K562 (cell line): ENCODE measurements around the gene IPP. TPM values are rescaled to one million over a fixed set of nuclear protein-coding genes. Genes with fewer than 3 reads are reported as not detected.
A peak's percentile ranks its signal among the peaks of the same experiment; 100 is the strongest.

Experiments used
- BMI1 ChIP-seq: fragments of 150-350 bp; IDR thresholded peaks from 2 replicates; pipeline ENCODE4 v1.6.1; 2014; ENCODE audit warnings: low read length
- DLX4 ChIP-seq: fragments of 250-450 bp; sonication (Bioruptor Pico); IDR thresholded peaks from 2 replicates; pipeline ENCODE4 v1.6.1; 2021; ENCODE audit warnings: mild to moderate bottlenecking
- ETV5 ChIP-seq: sonication (generic); formaldehyde crosslinking; IDR thresholded peaks from 2 replicates; pipeline ENCODE4 v1.4.0; 2020; ENCODE audit warnings: low read depth, mild to moderate bottlenecking, missing genetic modification reagents
- EZH2 ChIP-seq: IDR thresholded peaks from 2 replicates; pipeline ENCODE4 v1.6.1; 2012; ENCODE audit warnings: low read depth, mild to moderate bottlenecking, inconsistent platforms, low read length, borderline replicate concordance
- FIP1L1 ChIP-seq: fragments of 200-400 bp; formaldehyde crosslinking; IDR thresholded peaks from 2 replicates; pipeline ENCODE4 v1.6.1; 2018; ENCODE audit warnings: mild to moderate bottlenecking, low read depth, low read length; ENCODE audit not compliant: poor library complexity, severe bottlenecking
- FOSL1 ChIP-seq: fragments of 200-800 bp; sonication (Bioruptor generic); conservative IDR thresholded peaks from 2 replicates; pipeline ENCODE4 v1.6.1; 2016; ENCODE audit warnings: missing genetic modification characterization, missing compliant biosample characterization
- HES1 ChIP-seq: fragments of 450-650 bp; IDR thresholded peaks from 2 replicates; pipeline ENCODE4 v1.6.1; 2016; ENCODE audit warnings: low read depth, mild to moderate bottlenecking, moderate library complexity
- MAX ChIP-seq: sonication (generic); formaldehyde crosslinking; IDR thresholded peaks from 2 replicates; pipeline ENCODE4 v1.9.0; 2022; ENCODE audit warnings: mild to moderate bottlenecking, missing genetic modification reagents
- MIER1 ChIP-seq: fragments of 450-650 bp; IDR thresholded peaks from 2 replicates; pipeline ENCODE4 v1.6.1; 2016; ENCODE audit warnings: antibody characterized with exemption, mild to moderate bottlenecking, low read depth
- NFXL1 ChIP-seq: fragments of 450-650 bp; formaldehyde crosslinking; IDR thresholded peaks from 2 replicates; pipeline ENCODE4 v1.4.0; 2021; ENCODE audit warnings: mild to moderate bottlenecking
- POLR2A ChIP-seq: fragments of 450-650 bp; conservative IDR thresholded peaks from 2 replicates; pipeline ENCODE4 v1.6.1; 2016
- RHOXF2B ChIP-seq: fragments of 250-450 bp; sonication (Bioruptor Pico); conservative IDR thresholded peaks from 2 replicates; pipeline ENCODE4 v1.5.1; 2021
- SIX5 ChIP-seq, 2 experiments: IDR thresholded peaks; 2 replicates each; pipeline ENCODE4 v1.6.1; 2011; ENCODE audit warnings: low read length in 2 of 2, borderline replicate concordance in 1 of 2, low read depth in 1 of 2, mild to moderate bottlenecking in 1 of 2, moderate library complexity in 1 of 2; ENCODE audit not compliant: insufficient read depth in 1 of 2
- SMC3 ChIP-seq: conservative IDR thresholded peaks from 2 replicates; pipeline ENCODE4 v1.6.1; 2011; ENCODE audit warnings: low read depth, low read length, improper control_type of control experiment; ENCODE audit not compliant: insufficient read depth
- ZNF274 ChIP-seq: IDR thresholded peaks from 2 replicates; pipeline ENCODE4 v1.6.1; 2011; ENCODE audit warnings: low read depth, mild to moderate bottlenecking, low read length, moderate library complexity, borderline replicate concordance
- ZNF41 ChIP-seq: fragments of 250-450 bp; sonication (Bioruptor Pico); conservative IDR thresholded peaks from 2 replicates; pipeline ENCODE4 v1.4.0; 2020; ENCODE audit warnings: mild to moderate bottlenecking
- ZNF431 ChIP-seq: sonication (generic); formaldehyde crosslinking; IDR thresholded peaks from 2 replicates; pipeline ENCODE4 v1.8.0; 2022; ENCODE audit warnings: mild to moderate bottlenecking, missing genetic modification reagents
- ZNF644 ChIP-seq: fragments of 200-800 bp; sonication (Bioruptor generic); IDR thresholded peaks from 2 replicates; pipeline ENCODE4 v1.6.1; 2016; ENCODE audit warnings: low read depth, missing genetic modification characterization, missing compliant biosample characterization
- polyA plus RNA-seq, 8 experiments: library from polyadenylated mRNA; depleted of rRNA in 4 of 8; stranded (reverse) in 5 of 8; unstranded in 3 of 8; fragments of >200 nt; fragmentation: Nextera tagmentation in 2 of 8; fragmentation: Illumina TruSeq in 1 of 8; extraction: Ambion mirVana in 2 of 8; extraction: Trizol in 1 of 8; gene quantifications; 2 replicates each; pipeline versions ENCODE4 v1.2.1 to v1.2.3, GENCODE V29; 2011 to 2014; ENCODE audit warnings: inconsistent platforms in 1 of 8, missing spikeins in 1 of 8
- total RNA-seq, 7 experiments: library from RNA; depleted of rRNA in 6 of 7; stranded (reverse); fragments of >200 nt in 6 of 7; fragmentation: Illumina TruSeq in 2 of 7; extraction: Trizol in 2 of 7; gene quantifications; 2 replicates each; pipeline versions ENCODE4 v1.2.1 to v1.2.3, GENCODE V29; 2011 to 2021; ENCODE audit warnings: low replicate concordance in 1 of 7
- TF ChIP-seq, protein P1 (sequence below): fragments of 450-650 bp; formaldehyde crosslinking; IDR thresholded peaks from 2 replicates; pipeline ENCODE4 v1.4.0; 2020; ENCODE audit warnings: mild to moderate bottlenecking, moderate library complexity
- TF ChIP-seq, protein P2 (sequence below): fragments of 450-650 bp; IDR thresholded peaks from 2 replicates; pipeline ENCODE4 v1.6.1; 2016; ENCODE audit warnings: mild to moderate bottlenecking
- TF ChIP-seq, protein P3 (sequence below): sonication (generic); formaldehyde crosslinking; IDR thresholded peaks from 2 replicates; pipeline ENCODE4 v1.8.0; 2022; ENCODE audit warnings: mild to moderate bottlenecking, missing genetic modification reagents

IPP gene
- total and polyA plus RNA-seq, 9 of the 15 experiments (the other 6 are each of a cell fraction or from before 2014, with no cell fraction given) = 6.9 to 15.1 (median 9.7) TPM

- no peak for TF ChIP-seq ZNF274
- TF ChIP-seq ETV5 = peak; percentile 58; the same call in 1 of the 2 replicates
- no peak for TF ChIP-seq EZH2
- no peak for TF ChIP-seq SMC3
- TF ChIP-seq, protein P1, sequence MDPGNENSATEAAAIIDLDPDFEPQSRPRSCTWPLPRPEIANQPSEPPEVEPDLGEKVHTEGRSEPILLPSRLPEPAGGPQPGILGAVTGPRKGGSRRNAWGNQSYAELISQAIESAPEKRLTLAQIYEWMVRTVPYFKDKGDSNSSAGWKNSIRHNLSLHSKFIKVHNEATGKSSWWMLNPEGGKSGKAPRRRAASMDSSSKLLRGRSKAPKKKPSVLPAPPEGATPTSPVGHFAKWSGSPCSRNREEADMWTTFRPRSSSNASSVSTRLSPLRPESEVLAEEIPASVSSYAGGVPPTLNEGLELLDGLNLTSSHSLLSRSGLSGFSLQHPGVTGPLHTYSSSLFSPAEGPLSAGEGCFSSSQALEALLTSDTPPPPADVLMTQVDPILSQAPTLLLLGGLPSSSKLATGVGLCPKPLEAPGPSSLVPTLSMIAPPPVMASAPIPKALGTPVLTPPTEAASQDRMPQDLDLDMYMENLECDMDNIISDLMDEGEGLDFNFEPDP = no peak
- no peak for TF ChIP-seq HES1
- peak in 1 of 2 experiments; percentile 22; a peak in 1 of 4 replicates for TF ChIP-seq SIX5 (IDR thresholded peaks at IDR 0.05; ENCODE audit: borderline replicate concordance in 1 of 2, insufficient read depth in 1 of 2, low read depth in 1 of 2, low read length in 2 of 2)
- TF ChIP-seq, protein P2, sequence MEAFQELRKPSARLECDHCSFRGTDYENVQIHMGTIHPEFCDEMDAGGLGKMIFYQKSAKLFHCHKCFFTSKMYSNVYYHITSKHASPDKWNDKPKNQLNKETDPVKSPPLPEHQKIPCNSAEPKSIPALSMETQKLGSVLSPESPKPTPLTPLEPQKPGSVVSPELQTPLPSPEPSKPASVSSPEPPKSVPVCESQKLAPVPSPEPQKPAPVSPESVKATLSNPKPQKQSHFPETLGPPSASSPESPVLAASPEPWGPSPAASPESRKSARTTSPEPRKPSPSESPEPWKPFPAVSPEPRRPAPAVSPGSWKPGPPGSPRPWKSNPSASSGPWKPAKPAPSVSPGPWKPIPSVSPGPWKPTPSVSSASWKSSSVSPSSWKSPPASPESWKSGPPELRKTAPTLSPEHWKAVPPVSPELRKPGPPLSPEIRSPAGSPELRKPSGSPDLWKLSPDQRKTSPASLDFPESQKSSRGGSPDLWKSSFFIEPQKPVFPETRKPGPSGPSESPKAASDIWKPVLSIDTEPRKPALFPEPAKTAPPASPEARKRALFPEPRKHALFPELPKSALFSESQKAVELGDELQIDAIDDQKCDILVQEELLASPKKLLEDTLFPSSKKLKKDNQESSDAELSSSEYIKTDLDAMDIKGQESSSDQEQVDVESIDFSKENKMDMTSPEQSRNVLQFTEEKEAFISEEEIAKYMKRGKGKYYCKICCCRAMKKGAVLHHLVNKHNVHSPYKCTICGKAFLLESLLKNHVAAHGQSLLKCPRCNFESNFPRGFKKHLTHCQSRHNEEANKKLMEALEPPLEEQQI = peak; percentile 78; the same call in 1 of the 2 replicates
- TF ChIP-seq FIP1L1 = no peak
- TF ChIP-seq ZNF644 (tag) = peak; percentile 16; the same call in 1 of the 2 replicates
- peak; percentile 68 for TF ChIP-seq FOSL1
- TF ChIP-seq MIER1 = 0 out of 2 replicates have a peak, but pooled peaks have one; percentile 60
- no peak for TF ChIP-seq BMI1
- TF ChIP-seq MAX (CRISPR knock-in tag) = peak; percentile 58
- TF ChIP-seq DLX4 (CRISPR knock-in tag) = no peak
- TF ChIP-seq POLR2A = peak; percentile 88
- TF ChIP-seq NFXL1 (CRISPR knock-in tag) = 0 out of 2 replicates have a peak, but pooled peaks have one; percentile 10
- TF ChIP-seq RHOXF2B (CRISPR knock-in tag) = no peak
- TF ChIP-seq, protein P3, sequence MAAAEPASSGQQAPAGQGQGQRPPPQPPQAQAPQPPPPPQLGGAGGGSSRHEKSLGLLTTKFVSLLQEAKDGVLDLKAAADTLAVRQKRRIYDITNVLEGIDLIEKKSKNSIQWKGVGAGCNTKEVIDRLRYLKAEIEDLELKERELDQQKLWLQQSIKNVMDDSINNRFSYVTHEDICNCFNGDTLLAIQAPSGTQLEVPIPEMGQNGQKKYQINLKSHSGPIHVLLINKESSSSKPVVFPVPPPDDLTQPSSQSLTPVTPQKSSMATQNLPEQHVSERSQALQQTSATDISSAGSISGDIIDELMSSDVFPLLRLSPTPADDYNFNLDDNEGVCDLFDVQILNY (CRISPR knock-in tag) = peak; percentile 70; the same call in 1 of the 2 replicates
- TF ChIP-seq ZNF41 (CRISPR knock-in tag) = peak; percentile 58; the same call in 1 of the 2 replicates
- peak; percentile 33 for TF ChIP-seq ZNF431 (CRISPR knock-in tag)
Observed at GRCh38 chr1:45687754-45688740, 62.4 kb downstream of the IPP start, which contains the start of gene TMEM69 (continued).
